Renal cortical epithelial cell (primary cell): ENCODE measurements around the gene NRGN. TPM values are rescaled to one million over a fixed set of nuclear protein-coding genes. Genes with fewer than 3 reads are reported as not detected.

ENCODE experiments used
- DNase-seq: peaks from one replicate; pipeline ENCODE4 v3.0.0-alpha.2; 2011; ENCODE audit warnings: low read depth
- total RNA-seq: library from RNA; depleted of rRNA; stranded (reverse); fragments of >200 nt; gene quantifications from 2 replicates; pipeline ENCODE4 v1.2.3, GENCODE V29; 2014

Gene NRGN
- total RNA-seq, 1 donor from 2014 or later: 0.10 TPM

- peak; percentile 30 for DNase-seq
These were observed 638 bp downstream of the NRGN start for GRCh38 chr11:124740277-124740882.

GRCh38 chr11:124742555-124742954 is 2.8 kb downstream of the NRGN start:
- DNase-seq: no peak

- no peak for DNase-seq
These were observed 3.3 kb downstream of the NRGN start for GRCh38 chr11:124743050-124743449.

GRCh38 chr11:124745270-124745834 is 5.6 kb downstream of the NRGN start:
- DNase-seq: no peak

GRCh38 chr11:124745835-124746620 is 6.3 kb downstream of the NRGN start:
- DNase-seq: no peak

GRCh38 chr11:124746621-124747243 is 7.0 kb downstream of the NRGN start:
- DNase-seq: peak; percentile 88

GRCh38 chr11:124747406-124748099 is 7.8 kb downstream of the NRGN start:
- DNase-seq: no peak

GRCh38 chr11:124748100-124748418 is 8.3 kb downstream of the NRGN start:
- no peak for DNase-seq

GRCh38 chr11:124748481-124749343 is 9.0 kb downstream of the NRGN start:
- peak; percentile 32 for DNase-seq

- no peak for DNase-seq
These were observed 10.2 kb downstream of the NRGN start for GRCh38 chr11:124749912-124750311.

- no peak for DNase-seq
These were observed 11.6 kb downstream of the NRGN start for GRCh38 chr11:124751391-124751740.

- DNase-seq: no peak
These were observed 12.2 kb downstream of the NRGN start, which contains the start of gene VSIG2 for GRCh38 chr11:124751741-124752470. Gene VSIG2 (minus strand): TSS chr11:124752255. CDS start chr11:124752137, 118 bp downstream.

- no peak for DNase-seq
These were observed 12.8 kb downstream of the NRGN start for GRCh38 chr11:124752471-124753102.

- no peak for DNase-seq
These were observed 13.5 kb downstream of the NRGN start for GRCh38 chr11:124753205-124753604.

GRCh38 chr11:124753624-124754023 is 13.9 kb downstream of the NRGN start:
- no peak for DNase-seq

GRCh38 chr11:124754309-124754708 is 14.6 kb downstream of the NRGN start:
- DNase-seq: no peak

- no peak for DNase-seq
These were observed 15.0 kb downstream of the NRGN start for GRCh38 chr11:124754710-124755109.

GRCh38 chr11:124756033-124756752 is 16.5 kb downstream of the NRGN start:
- DNase-seq: no peak

- no peak for DNase-seq
These were observed 17.0 kb downstream of the NRGN start for GRCh38 chr11:124756753-124757227.
